Keratinocyte (primary cell): ENCODE data around the gene PPP2R5E. TPM values are rescaled to one million over a fixed set of nuclear protein-coding genes. Genes with fewer than 3 reads are reported as not detected.

ENCODE experiments used
- DNase-seq: peaks from one replicate; pipeline ENCODE4 v3.0.0-alpha.2; 2011; ENCODE audit warnings: low read depth, missing footprints, low spot score
- FAIRE-seq: peaks from 2 replicates; lab custom pipeline; 2011; peaks lifted over from hg19 to GRCh38; lab: Jason Lieb, UNC
- H2AFZ ChIP-seq: 2 replicates; pipeline ENCODE4 v1.6.0; 2012; ENCODE audit warnings: low read length, control low read depth, inconsistent platforms; ENCODE audit not compliant: control insufficient read depth
- H3K27ac ChIP-seq: 2 replicates; pipeline ENCODE4 v1.5.1; 2011; ENCODE audit warnings: low read length; ENCODE audit not compliant: control insufficient read depth, insufficient read depth
- H3K27me3 ChIP-seq: 3 replicates; pipeline ENCODE4 v1.6.0; 2011; ENCODE audit warnings: low read length; ENCODE audit not compliant: control insufficient read depth, insufficient read depth; ENCODE audit errors: extremely low read depth
- H3K36me3 ChIP-seq, 2 experiments: 2 replicates in 1 of 2; 3 replicates in 1 of 2; pipeline ENCODE4 v1.5.1; 2011; ENCODE audit warnings: low read length in 2 of 2, mild to moderate bottlenecking in 1 of 2; ENCODE audit not compliant: control insufficient read depth in 2 of 2, insufficient read depth in 2 of 2; ENCODE audit errors: extremely low read depth in 1 of 2
- H3K4me1 ChIP-seq: 3 replicates; pipeline ENCODE4 v1.5.1; 2011; ENCODE audit warnings: low read length; ENCODE audit not compliant: control insufficient read depth, insufficient read depth; ENCODE audit errors: extremely low read depth
- H3K4me2 ChIP-seq: 3 replicates; pipeline ENCODE4 v1.6.0; 2011; ENCODE audit warnings: low read depth, low read length; ENCODE audit not compliant: control insufficient read depth, insufficient read depth; ENCODE audit errors: extremely low read depth
- H3K4me3 ChIP-seq, 3 experiments: fragments of 200-600 bp in 1 of 3; sonication (generic) in 1 of 3; 2 replicates in 2 of 3; 3 replicates in 1 of 3; pipeline ENCODE4 v1.5.1; 2011 to 2016; ENCODE audit warnings: low read length in 3 of 3, mild to moderate bottlenecking in 3 of 3, control low read depth in 2 of 3, inconsistent platforms in 1 of 3, low read depth in 1 of 3, mixed read lengths in 1 of 3, mixed run types in 1 of 3, moderate library complexity in 1 of 3; ENCODE audit not compliant: control insufficient read depth in 2 of 3, insufficient read depth in 2 of 3; ENCODE audit errors: extremely low read depth in 1 of 3
- H3K79me2 ChIP-seq: 2 replicates; pipeline ENCODE4 v1.6.0; 2012; ENCODE audit warnings: low read length; ENCODE audit not compliant: control insufficient read depth, insufficient read depth
- H3K9ac ChIP-seq: 3 replicates; pipeline ENCODE4 v1.6.0; 2011; ENCODE audit warnings: low read length; ENCODE audit not compliant: control insufficient read depth, insufficient read depth; ENCODE audit errors: extremely low read depth
- H3K9me1 ChIP-seq: 3 replicates; pipeline ENCODE4 v1.6.0; 2011; ENCODE audit warnings: low read length; ENCODE audit not compliant: control insufficient read depth, insufficient read depth; ENCODE audit errors: extremely low read depth
- H3K9me3 ChIP-seq: 2 replicates; pipeline ENCODE4 v1.5.1; 2012; ENCODE audit warnings: low read depth, low read length; ENCODE audit not compliant: control insufficient read depth
- H4K20me1 ChIP-seq: 3 replicates; pipeline ENCODE4 v1.6.0; 2011; ENCODE audit warnings: low read length; ENCODE audit not compliant: control insufficient read depth, insufficient read depth; ENCODE audit errors: extremely low read depth
- CTCF ChIP-seq, 3 experiments: IDR thresholded peaks in 1 of 3; conservative IDR thresholded peaks in 1 of 3; optimal IDR thresholded peaks in 1 of 3; 2 replicates in 2 of 3; 3 replicates in 1 of 3; pipeline versions ENCODE3 to v1.5.1; 2011; ENCODE audit warnings: low read length in 3 of 3, mild to moderate bottlenecking in 3 of 3, moderate library complexity in 2 of 3, control low read depth in 1 of 3, inconsistent platforms in 1 of 3; ENCODE audit not compliant: insufficient read depth in 2 of 3; ENCODE audit errors: extremely low read depth in 1 of 3
- EZH2 ChIP-seq: IDR thresholded peaks from one replicate; pipeline ENCODE4 v1.6.1; 2012; ENCODE audit warnings: inconsistent platforms, mild to moderate bottlenecking, low read length, moderate library complexity
- dilution Hi-C: fragments of 300-500 bp; cut with MboI; formaldehyde crosslinking; loops from one replicate; pipeline ENCODE4 v1.7.0; 2020; ENCODE audit warnings: low sequenced_read_pairs; ENCODE audit not compliant: extremely low pct_ligation_motif_present
- polyA plus RNA-seq, 5 experiments: library from polyadenylated mRNA; depleted of rRNA in 3 of 5; stranded (reverse) in 3 of 5; stranded (forward) in 1 of 5; unstranded in 1 of 5; fragments of >200 nt; gene quantifications; 1 replicate in 1 of 5; 2 replicates in 3 of 5; 3 replicates in 1 of 5; pipeline versions ENCODE4 v1.2.1 to v1.2.3, GENCODE V29; 2011 to 2012; ENCODE audit warnings: missing spikeins in 2 of 5, low read depth in 1 of 5, low replicate concordance in 1 of 5

The PPP2R5E gene
- polyA plus RNA-seq, 1 donor (not counting 4 experiments of a cell fraction or from before 2014, with no cell fraction given) = 22.7 TPM

- Histone ChIP-seq H3K9ac (no peak overlapping the region), H3K36me3 (no peaks in the 10 kb centered on the region), H3K9me3 (no peaks in the 10 kb centered on the region), H3K4me1 (peaks cover 30% of the 10 kb centered on the region), H3K9me1 (peaks cover 3% of the 10 kb centered on the region), H3K27me3 (no peaks in the 10 kb centered on the region), H4K20me1 (no peaks in the 10 kb centered on the region), H3K79me2 (peaks cover 58% of the 10 kb centered on the region), H3K27ac (no peak overlapping the region), H2AFZ (no peak overlapping the region), H3K4me2 (no peak overlapping the region), H3K4me3 (no peak overlapping the region)
- no peak for DNase-seq
- dilution Hi-C loops = no loop called here
- TF ChIP-seq EZH2 = no peak
- no peak for TF ChIP-seq CTCF (optimal IDR thresholded peaks at IDR 0.05 in 1 of 3, IDR thresholded peaks at IDR 0.05 in 1 of 3, conservative IDR thresholded peaks at IDR 0.05 in 1 of 3; ENCODE audit: extremely low read depth in 1 of 3, insufficient read depth in 2 of 3, low read length in 3 of 3)
- FAIRE-seq = peak; percentile 26
These were observed 68.3 kb downstream of the PPP2R5E start for GRCh38 chr14:63474844-63475243.

GRCh38 chr14:63474111-63474510 is 69.1 kb downstream of the PPP2R5E start:
- Histone ChIP-seq H3K9ac (no peak overlapping the region), H3K9me1 (peaks cover 3% of the 10 kb centered on the region), H3K4me1 (peaks cover 30% of the 10 kb centered on the region), H3K4me3 (no peak overlapping the region), H3K36me3 (no peaks in the 10 kb centered on the region), H4K20me1 (no peaks in the 10 kb centered on the region), H3K27me3 (no peaks in the 10 kb centered on the region), H2AFZ (no peak overlapping the region), H3K4me2 (no peak overlapping the region), H3K9me3 (no peaks in the 10 kb centered on the region), H3K79me2 (peaks cover 57% of the 10 kb centered on the region), H3K27ac (peak overlapping the region; percentile 22)
- no peak for DNase-seq
- dilution Hi-C loops = no loop called here
- FAIRE-seq = no peak
- no peak for TF ChIP-seq EZH2
- TF ChIP-seq CTCF (optimal IDR thresholded peaks at IDR 0.05 in 1 of 3, IDR thresholded peaks at IDR 0.05 in 1 of 3, conservative IDR thresholded peaks at IDR 0.05 in 1 of 3; ENCODE audit: extremely low read depth in 1 of 3, insufficient read depth in 2 of 3, low read length in 3 of 3) = no peak
